HG03280 (cell line): ENCODE results near the gene NCBP3.
"Not testable (repeated sequence)": the region's sequence is repeated elsewhere in the genome, so short reads cannot be mapped to it uniquely, and the experiment has no call there.

Source experiments
- ATAC-seq: cut with Tn5 transposase; IDR thresholded peaks from one replicate; pipeline ENCODE4 v1.9.1; 2021; ENCODE audit warnings: mild to moderate bottlenecking, moderate library complexity; ENCODE audit not compliant: unreplicated experiment

Gene NCBP3

DNA sequence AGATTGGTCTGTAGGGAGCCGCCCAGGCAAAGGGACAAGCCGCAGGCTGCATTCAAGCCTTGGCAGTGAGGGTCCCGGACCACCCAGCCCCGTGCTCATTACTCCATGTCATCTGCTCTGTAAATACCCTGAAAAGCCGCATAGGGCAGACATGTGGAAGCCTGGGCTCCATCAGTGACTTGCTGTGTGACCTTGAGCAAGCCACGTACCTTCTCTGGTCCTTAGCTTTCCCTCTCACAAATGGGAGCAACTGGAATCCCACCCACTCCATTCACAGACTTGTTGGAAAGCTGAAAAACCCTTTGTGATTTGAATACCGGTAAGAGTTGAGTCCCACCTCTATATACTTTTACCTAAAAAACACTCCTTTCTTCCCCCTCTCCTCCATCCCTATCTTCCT, 34.9 kb upstream of the NCBP3 start:
- no peak for ATAC-seq

DNA sequence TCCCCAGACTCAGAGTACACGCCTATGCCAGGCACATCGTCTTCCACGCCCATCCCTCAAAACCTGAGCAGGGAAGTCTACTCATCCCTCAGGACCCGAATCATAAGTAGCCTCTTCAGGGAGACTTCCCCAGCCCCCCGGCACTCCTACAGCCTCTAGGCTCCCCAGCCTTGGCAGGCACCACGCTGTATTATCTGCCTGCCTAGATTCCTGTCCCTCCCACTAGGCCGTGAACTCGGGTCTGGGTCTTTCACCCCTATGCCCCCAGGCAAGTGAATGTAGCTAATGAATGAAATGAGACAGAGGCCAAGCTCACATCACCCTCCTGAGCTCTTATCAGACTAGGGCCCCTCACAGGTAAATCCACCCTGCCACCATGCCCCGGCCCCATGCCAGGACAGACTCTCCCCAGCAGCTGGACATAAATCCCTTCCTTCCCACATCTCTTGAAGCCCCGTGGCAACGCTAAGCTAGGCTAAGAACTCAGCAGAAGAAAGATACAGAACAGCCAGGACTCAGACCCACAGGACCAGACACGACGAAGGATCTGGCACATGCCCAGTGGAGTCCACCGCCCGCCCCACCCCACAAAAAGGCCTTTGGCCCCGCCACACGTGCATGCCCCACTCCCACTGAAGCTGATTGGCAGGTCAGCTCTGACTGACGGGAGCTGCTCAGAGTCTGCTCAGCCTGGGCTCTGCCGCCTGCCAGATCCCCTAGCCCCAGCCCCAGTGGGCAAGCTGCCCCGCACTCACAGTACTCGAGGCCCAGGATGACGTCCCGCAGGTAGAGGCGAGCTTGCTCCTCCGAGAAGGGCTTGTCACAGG, 33.8 kb upstream of the NCBP3 start:
- ATAC-seq: no peak

DNA sequence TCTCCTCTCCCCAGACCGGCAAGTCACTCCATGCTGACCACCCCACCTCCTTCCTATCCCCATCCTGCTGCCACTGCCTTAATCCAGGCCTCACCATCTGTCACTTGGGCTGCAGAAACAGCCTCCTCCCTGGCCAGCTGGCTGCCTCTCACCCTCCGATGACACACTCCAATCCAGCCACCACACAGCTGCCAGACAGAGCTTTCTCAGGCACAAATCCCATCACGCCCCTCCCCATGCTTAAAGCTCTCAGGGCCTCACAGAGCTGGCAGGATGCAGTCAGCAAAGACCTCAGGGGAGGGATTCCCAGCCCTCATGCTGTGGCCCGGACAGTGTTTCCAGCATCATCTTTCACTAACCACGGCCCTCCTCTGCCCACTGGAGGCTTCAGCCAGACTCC, 33.1 kb upstream of the NCBP3 start:
- no peak for ATAC-seq

DNA sequence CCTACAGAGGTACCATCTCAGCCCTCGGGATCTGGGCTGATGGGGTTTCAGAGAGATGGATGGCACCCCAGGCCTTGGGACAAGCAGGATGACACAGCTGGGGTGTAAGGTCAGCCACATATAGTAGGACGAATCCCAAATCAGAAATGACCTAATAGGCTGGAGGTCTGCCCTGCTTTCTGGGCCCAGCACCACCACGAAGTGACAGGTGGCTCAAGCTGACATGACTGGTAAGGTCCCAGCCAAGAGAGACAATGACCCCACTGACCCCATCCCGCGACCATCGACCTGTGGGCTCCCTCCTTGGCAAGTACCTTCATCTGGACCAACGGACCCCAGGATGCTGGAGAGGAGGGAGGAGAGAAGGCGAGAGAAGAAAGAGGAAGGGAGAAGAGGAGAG, 31.2 kb upstream of the NCBP3 start:
- no peak for ATAC-seq

DNA sequence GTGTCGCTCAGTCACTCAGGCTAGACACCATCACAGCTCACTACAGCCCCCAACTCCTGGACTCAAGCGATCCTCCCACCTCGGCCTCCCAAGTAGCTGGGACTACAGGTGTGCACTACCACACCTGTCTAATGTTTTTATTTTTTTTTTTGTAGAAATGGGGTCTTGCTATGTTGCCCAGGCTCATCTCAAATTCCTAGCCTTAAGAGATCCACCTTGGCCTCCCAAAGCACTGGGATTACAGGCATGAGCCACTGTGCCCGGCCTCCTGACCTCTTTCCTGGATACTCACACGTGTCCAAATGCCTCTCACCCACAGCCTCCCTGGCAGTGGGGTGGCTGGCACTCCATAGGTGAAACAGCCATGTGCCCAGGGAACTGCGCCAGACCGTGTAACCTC, 29.3 kb upstream of the NCBP3 start:
- no peak for ATAC-seq

DNA sequence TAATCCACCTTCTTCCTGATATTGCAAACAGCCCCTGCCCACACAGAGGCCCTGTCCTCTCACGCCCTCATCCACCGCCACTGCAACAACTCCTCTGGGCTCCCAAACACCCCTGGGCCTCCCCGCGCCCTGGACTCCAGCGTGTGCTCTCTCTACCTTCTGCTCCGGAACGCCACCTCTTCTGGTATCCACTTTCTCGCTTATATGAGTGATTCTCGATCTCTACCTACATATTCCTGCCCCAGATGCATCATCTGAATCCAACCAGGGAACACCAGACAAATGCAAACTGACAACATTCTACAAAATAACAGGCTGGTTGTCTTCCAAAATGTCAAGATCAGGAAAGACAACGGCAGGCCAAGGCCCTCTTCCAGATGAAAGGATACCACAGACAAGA, 27.8 kb upstream of the NCBP3 start:
- no peak for ATAC-seq

DNA sequence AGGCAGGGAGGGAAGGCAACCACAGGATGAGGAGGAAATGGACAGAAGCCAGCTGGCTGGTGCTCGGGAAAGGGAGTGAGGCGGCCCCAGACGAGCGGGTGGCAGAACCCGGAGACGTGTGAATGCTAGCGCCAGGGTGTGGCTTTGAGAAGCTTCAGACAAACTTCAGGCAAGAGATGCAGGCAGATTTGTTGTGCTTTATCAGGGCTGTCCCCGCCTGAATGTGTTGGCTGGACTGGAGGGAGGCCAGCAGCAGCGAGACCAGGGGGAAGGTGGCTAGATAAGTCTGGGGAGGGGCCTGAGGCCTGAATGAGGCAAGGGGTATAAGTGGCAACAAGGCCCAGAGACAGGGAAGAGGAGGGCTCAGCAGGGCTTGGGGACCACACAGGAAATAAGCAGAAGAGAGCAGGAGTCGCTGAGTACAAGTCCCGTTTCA, 24.8 kb upstream of the NCBP3 start:
- ATAC-seq: no peak

DNA sequence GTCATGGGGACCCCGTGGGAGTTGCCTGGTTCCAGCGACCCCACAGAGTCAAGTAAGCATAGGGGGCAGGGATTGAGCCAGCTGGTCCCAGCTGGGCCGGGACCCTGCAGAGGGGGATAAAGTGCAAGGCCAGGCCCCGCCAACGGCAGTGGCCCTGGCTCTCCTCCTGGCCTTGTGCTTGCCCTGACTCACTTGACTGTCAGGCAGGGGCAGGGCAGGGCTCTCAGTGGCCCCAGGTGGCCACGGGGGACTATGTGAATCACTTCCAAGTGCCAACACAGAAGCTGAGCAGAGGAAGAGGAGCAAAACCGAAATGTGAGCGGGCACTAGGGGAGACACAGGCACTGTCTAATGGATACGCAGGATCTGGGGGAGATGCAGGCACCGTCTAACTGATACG, 21.6 kb upstream of the NCBP3 start:
- ATAC-seq: no peak

DNA sequence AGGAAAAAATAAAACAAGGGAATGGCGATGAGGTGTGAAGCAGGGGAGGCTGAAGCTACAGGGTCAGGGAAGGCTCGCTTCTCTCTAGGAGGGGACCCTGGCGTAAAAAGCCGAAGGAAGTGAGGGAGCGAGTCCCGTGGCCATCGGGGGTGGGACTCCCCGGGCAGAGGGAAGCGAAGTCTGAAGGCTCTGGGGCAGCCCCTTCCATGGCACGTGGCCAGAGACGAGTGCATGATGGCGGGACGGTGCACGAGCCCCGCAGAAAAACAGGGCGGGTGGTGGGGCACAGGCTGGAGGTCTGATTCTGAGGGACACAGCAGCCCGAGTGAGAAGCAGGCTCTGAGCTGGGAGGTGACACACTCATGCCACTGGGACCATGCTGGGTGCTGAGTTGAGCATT, 21.1 kb upstream of the NCBP3 start:
- ATAC-seq: no peak

DNA sequence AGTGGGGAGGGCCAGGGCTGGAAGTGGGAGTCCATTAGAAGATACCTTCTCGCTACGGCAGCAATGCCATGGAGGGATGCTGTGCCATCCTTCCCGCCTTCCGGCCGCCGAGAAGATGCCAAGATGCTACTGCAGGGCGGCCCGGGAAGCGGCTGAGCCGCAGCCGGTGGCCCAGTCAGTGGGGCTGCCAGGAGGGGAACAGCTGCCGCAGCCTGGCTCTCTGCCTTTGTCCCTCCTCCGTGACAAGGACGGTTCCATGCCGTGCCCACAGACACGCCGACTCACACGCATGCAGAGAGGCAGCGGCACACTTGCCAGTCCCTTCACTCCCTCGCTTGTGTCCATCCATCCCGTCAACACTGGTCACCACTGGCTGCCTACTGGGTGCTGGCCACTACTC, 20.2 kb upstream of the NCBP3 start:
- no peak for ATAC-seq

DNA sequence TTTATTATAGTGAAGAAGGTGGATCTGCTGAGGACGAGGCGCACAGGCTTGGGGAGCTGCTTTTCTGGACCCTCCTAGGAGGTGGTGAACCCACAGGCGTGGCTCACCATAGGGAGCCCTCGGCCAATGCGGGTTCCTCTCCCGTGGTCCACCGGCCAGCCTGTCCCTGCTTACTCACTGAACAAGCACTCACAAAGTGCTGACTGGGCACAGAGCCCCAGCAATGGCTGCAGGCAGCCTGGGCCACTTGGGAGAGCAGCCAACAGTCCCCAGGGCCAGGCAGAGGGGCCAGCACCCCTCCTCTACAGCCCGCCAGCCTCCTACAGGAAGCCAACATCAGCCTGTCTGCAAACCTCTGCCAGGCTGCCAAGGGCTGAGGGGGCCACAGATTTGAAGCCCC, 19.1 kb upstream of the NCBP3 start:
- no peak for ATAC-seq

DNA sequence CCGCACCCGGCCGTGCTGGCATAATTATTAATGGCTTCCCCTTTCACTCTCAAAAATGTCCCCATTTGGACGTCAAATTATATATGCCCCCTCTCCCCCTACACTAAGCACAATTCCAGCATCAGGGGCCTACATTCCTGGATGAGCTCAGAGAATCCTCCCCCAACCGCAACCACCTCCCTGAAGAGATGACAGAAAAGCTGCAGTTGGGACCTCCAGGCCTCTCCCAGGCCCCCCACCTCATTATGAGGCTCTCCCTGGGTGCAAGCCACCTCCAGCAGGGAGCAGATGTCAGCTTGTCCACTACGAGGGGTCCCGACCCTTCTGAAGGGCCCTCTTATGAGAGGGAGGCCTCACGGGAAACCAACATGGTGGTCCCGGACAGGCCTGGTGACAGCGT, 18.5 kb upstream of the NCBP3 start:
- ATAC-seq: no peak

DNA sequence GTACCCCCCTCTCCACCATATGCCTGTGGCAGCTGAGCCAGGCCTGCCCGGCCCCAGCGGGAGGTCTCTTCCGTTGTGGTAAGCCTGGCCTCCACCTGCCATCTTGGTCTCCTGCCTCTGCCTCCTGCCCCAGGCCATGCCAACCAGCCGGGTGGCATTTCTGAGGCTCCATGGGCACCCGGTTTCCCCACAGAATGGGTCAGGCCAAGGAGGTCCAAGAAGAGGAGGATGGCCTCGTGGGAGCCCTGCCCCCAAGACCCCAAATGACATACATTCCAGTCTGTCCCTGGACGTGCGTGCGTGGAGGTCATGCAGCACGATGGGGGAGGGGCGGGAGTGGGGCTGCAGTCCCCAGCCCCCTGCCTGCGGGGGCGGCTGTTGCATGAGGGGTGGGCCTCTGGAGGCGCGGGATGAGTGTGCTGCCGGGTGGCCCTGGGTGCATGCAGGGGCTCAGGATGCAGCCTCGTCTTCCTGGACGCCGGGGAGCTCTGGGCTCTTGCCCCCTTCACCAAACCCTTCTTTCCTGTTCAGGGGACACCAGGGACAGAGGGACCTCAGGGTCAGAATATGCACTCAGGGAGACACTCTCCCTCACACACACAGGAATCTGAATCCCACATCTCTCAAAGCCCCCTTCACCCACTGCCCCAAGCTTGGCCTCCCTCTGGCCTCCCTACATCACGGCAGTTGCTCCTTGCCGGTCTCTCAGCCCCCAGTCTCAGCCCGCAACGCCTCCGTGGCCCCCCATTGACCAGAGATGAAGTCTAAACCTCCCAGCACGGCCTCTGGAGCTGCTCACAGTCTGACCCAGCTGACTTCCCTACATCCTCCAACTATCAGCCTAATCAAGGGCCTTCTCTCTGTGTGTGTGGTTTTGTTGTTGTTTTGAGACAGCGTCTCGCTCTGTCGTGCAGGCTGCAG, 16.0 kb upstream of the NCBP3 start:
- no peak for ATAC-seq

DNA sequence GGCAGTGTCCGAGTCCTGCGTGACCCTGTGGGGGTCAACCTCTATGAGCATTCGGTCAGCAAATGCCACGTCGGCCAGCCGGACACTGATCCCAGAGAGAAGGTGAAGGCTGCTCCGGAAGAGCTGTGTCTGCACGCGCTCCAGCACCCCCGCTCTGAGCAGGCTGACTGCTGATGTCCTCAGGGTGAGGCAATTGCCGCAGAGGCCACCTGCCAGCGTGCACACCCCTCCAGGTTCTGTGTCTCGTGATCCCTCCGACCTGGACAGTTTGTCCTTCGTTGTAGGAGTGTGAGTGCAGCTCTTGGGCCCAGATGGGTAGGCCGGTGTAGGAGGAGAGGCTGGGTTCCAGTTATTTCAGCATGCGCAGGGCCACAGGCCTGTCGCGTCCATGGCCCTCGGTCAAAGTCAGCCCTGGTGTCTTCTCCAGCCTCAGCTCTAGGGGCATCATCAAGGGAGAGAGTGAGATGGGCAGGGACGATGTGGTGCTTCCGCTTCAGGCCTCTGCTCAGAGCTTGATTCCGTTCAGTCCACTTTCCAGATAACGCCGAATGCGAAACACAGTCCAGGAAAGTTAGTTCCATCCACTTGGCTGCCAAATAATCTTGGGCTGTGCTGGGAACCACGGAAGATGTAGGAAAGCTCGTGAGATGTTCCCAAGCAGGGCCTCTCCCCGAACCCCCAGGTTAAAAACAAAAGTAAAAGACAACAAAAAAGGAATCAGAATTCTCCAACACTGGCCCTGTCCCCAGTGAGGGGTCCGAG, 15.1 kb upstream of the NCBP3 start:
- no peak for ATAC-seq

DNA sequence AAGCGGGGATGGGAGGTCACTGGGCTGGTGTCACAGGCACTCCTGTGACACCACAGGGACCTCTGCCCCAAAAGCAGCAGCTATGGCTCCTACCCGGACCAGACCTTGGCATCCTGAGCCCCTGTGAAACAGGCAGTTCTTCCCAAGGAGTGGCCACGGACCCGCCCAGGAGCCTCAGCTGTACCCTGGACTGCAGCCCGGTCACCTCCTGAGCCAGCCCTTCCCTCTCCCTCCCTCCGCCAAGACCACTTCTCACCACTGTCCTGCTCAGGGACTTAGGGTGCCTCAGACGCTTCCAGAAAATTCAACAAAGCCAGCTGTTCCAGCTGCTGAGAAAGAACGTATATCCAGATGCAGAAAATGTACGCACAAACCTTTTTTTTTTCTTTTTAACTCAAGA, 13.9 kb upstream of the NCBP3 start:
- ATAC-seq: no peak

DNA sequence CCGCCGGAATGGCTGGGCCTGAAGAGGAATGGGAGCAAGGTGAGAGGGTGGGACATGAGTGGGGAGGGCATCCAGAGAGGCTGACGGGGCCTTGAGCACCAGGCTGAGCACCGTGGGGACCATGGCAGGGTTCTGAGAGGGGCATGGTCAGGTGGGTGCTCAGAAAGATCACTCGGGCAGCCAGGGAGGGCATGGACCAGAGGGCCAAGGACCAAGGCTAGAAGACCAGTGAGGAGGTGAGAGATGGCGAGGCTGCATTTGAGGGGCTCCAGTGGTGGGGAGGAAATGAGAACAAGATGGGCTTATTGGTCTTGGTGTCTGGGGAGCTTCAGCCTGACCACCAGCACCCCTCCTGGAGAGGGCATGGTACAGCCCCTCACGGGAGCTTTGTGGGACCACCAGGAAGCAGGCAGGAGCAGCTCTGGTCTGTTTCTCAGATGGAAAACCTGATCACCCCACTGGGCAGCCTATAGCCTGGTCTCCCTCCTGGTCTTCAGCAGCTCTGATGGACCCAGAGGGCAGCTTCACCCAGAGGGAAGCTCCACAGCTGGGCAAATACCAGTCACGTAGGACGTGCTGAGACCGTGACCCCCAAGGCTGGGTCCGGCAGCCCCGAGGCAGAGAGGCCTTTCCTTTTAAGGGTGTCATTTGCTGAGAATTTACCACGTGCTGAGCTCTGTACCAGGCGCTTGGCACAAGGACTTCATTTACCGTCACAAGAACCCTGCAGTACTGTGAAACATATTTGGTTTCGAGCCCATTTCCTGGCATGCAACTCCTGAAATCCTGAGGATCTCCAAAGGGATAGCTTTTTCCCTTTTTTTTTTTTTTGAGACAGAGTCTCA, 11.4 kb upstream of the NCBP3 start:
- no peak for ATAC-seq

DNA sequence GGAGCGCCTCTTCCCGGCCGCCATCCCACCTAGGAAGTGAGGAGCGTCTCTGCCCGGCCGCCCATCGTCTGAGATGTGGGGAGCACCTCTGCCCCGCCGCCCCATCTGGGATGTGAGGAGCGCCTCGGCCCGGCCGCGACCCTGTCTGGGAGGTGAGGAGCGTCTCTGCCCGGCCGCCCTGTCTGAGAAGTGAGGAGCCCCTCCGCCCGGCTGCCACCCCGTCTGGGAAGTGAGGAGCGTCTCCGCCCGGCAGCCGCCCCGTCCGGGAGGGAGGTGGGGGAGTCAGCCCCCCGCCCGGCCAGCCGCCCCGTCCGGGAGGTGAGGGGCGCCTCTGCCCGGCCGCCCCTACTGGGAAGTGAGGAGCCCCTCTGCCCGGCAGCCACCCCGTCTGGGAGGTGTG, 8.2 kb upstream of the NCBP3 start:
- ATAC-seq: not testable (repeated sequence)

DNA sequence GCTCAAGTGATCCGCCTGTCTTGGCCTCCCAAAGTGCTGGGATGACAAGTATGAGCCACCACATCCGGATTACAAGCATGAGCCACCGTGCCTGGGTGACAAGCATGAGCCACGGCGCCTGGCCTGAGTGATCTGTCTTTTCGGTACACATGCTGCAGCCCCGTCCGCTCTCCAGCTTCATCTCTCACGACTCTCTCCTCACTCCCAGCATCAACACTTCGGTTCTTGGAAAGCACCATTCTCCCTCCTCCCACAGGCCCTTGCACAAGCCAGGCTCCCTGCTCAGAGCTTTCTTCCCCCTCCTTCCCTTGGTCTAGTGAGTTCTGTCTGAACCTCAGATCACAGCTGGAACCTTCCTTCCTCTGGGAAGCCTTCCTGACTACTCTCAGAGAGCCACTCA, 6.5 kb upstream of the NCBP3 start:
- ATAC-seq: no peak

DNA sequence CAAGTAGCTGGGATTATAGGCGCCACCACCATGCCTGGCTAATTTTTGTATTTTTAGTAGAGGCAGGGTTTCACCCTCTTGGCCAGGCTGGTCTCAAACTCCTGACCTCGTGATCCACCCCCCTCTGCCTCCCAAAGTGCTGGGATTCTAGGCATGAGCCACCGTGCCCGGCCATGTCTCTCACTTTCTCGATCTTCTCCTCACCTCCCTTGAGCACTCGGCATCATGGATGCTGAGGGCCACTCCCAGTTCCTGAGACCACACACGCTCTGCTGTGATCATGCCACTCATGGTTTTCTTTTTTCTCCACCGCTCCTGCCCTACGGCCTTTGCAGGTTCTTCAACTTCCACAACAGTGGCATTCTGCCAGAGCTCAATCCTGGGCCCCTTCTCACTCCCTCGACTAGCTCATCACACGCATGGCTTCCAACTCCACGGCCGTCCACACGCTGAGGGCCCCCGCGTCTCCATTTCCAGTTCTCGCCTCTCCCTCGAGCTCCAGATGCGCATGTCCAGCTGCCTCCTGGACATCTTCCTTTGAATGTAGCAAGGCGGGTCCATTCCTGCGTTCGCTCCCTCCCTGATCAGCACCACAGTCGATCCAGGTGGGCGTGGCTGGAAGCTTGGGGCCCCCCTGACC, 5.5 kb upstream of the NCBP3 start:
- ATAC-seq: no peak

DNA sequence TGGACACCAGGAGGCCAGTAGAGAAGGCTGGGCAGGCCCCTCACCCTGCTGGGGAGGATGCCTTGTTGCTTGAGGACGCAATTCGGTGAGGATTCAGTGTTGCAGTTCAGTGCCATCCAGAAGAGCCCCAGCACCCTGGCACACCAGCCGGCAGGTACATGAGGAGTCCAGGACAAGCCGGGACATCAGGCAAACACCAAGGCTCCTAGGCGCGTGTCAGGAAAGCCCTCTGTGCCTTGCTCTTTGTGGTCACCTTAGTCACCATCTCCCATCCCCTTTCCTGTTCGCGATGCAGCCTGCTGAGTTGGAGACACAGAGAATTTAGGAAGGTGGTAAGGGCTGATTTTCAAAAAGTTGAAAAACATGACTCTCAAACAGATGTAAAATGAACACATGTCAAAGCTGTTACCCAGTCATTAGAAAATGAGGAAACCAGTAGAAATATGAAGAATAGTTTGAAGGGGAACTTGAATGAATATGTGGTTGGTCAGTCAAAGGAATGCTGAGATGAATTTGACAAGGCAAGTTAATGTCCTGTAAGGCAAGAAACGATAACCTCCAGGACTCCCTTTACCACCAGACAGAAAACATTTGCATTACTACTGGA, 2.3 kb upstream of the NCBP3 start:
- no peak for ATAC-seq
